HL-60 (cell line): Measurements from ENCODE around the gene PSMB11.

Experiments
- DNase-seq, 2 experiments: peaks; one replicate each; pipeline ENCODE4 v3.0.0-alpha.2; 2010 to 2020; ENCODE audit warnings: low read depth in 1 of 2, low spot score in 1 of 2
- H3K27ac ChIP-seq: fragments of 250-450 bp; sonication (Bioruptor Pico); replicated peaks from 2 replicates; pipeline ENCODE4 v1.5.1; 2020; ENCODE audit warnings: mild to moderate bottlenecking, moderate library complexity
- H3K27me3 ChIP-seq: fragments of 250-450 bp; sonication (Bioruptor Pico); 2 replicates; pipeline ENCODE4 v1.5.1; 2021; ENCODE audit warnings: mild to moderate bottlenecking, moderate library complexity; ENCODE audit not compliant: insufficient read depth, poor library complexity, severe bottlenecking
- H3K4me3 ChIP-seq: replicated peaks from 2 replicates; pipeline ENCODE4 v1.5.1; 2011; ENCODE audit warnings: mild to moderate bottlenecking, control low read depth, low read length; ENCODE audit not compliant: insufficient read depth
- CTCF ChIP-seq: IDR thresholded peaks from one replicate; pipeline ENCODE4 v1.5.1; 2011; ENCODE audit warnings: low read length, control low read depth, inconsistent platforms; ENCODE audit not compliant: insufficient read depth
- GABPA ChIP-seq: IDR thresholded peaks from 2 replicates; pipeline ENCODE4 v1.6.1; 2012; ENCODE audit warnings: low read depth
- POLR2AphosphoS5 ChIP-seq: IDR thresholded peaks from 2 replicates; pipeline ENCODE4 v1.6.1; 2012; ENCODE audit warnings: low read depth
- SPI1 ChIP-seq: IDR thresholded peaks from 2 replicates; pipeline ENCODE4 v1.6.1; 2012; ENCODE audit warnings: low read depth, mild to moderate bottlenecking, borderline replicate concordance
- TF ChIP-seq, protein P1 (sequence below): IDR thresholded peaks from 2 replicates; pipeline ENCODE4 v1.6.1; 2012; ENCODE audit warnings: low read depth; ENCODE audit not compliant: insufficient replicate concordance

Gene PSMB11

DNA sequence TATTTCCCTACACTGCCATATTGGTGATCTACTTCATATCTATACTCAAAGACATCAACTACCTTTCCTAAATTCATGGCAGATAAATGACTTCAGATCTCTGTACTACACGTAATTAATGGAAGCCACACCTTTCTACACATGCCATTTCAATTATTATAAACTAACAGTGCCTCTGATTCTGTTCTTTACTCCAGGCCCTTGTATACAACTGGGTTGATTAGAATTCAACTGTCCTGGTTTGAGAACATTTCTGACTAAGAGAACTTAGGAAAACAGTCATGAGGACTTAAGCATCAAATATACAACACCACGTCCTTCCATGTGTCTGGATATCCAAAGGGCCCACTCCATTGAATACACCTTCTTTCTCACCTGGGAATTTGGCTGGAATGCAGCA is 51.1 kb downstream of the PSMB11 start:
- H3K27me3 ChIP-seq: no peaks in the 10 kb centered on the region
- DNase-seq: no peak
- no peak overlapping the region for H3K4me3 ChIP-seq
- H3K27ac ChIP-seq: no peak overlapping the region; the same call in 1 of the 2 replicates
- TF ChIP-seq CTCF (no peak), SPI1 (no peak), GABPA (no peak)
- TF ChIP-seq, protein P1, sequence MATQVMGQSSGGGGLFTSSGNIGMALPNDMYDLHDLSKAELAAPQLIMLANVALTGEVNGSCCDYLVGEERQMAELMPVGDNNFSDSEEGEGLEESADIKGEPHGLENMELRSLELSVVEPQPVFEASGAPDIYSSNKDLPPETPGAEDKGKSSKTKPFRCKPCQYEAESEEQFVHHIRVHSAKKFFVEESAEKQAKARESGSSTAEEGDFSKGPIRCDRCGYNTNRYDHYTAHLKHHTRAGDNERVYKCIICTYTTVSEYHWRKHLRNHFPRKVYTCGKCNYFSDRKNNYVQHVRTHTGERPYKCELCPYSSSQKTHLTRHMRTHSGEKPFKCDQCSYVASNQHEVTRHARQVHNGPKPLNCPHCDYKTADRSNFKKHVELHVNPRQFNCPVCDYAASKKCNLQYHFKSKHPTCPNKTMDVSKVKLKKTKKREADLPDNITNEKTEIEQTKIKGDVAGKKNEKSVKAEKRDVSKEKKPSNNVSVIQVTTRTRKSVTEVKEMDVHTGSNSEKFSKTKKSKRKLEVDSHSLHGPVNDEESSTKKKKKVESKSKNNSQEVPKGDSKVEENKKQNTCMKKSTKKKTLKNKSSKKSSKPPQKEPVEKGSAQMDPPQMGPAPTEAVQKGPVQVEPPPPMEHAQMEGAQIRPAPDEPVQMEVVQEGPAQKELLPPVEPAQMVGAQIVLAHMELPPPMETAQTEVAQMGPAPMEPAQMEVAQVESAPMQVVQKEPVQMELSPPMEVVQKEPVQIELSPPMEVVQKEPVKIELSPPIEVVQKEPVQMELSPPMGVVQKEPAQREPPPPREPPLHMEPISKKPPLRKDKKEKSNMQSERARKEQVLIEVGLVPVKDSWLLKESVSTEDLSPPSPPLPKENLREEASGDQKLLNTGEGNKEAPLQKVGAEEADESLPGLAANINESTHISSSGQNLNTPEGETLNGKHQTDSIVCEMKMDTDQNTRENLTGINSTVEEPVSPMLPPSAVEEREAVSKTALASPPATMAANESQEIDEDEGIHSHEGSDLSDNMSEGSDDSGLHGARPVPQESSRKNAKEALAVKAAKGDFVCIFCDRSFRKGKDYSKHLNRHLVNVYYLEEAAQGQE: no peak

DNA sequence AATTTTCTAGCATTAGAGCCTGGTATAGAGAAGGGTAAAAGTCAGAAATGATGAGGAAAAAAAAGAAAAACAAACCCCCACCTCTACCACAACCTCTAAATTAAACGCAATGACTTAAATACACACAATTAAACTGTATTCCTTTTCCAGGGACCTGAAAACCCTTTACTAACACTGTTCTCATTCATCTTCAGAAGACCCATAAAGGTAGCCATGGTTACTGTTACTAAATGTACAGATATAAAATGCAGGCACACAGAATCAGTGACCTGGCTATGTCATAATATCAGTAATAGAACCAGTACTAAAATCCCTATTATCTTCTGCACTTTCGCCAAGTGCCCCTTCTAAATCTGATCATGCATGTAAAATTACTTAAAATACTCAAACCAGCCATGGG is 51.5 kb downstream of the PSMB11 start:
- no peak for DNase-seq
- Histone ChIP-seq H3K4me3 (peak overlapping the region; percentile 85), H3K27ac (peak overlapping the region; percentile 97), H3K27me3 (no peaks in the 10 kb centered on the region)
- no peak for TF ChIP-seq SPI1
- no peak for TF ChIP-seq POLR2AphosphoS5
- no peak for TF ChIP-seq CTCF
- no peak for TF ChIP-seq GABPA
- TF ChIP-seq, protein P1: no peak
